ENCODE measurements around the gene FALEC.

DNA sequence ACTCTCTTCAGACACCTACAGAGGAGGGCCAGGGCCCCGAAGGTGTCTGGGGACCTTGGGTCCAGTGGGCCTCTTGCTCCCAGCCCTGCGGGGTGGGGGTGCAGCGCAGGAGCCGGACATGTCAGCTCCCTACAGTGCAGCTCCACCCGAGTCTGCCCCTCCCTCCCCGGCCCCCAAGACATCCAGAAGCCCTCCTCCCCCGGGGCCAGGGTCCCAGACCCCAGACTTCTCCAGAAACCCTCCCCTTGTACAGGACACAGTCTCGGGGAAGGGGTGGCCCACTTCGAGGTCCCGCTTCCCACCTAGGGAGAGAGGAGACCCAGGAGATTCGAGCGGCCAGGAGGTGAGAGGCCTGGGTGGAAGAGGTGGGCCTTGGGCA lies 37.3 kb downstream of the FALEC start:
- TF ChIP-seq, protein P1, sequence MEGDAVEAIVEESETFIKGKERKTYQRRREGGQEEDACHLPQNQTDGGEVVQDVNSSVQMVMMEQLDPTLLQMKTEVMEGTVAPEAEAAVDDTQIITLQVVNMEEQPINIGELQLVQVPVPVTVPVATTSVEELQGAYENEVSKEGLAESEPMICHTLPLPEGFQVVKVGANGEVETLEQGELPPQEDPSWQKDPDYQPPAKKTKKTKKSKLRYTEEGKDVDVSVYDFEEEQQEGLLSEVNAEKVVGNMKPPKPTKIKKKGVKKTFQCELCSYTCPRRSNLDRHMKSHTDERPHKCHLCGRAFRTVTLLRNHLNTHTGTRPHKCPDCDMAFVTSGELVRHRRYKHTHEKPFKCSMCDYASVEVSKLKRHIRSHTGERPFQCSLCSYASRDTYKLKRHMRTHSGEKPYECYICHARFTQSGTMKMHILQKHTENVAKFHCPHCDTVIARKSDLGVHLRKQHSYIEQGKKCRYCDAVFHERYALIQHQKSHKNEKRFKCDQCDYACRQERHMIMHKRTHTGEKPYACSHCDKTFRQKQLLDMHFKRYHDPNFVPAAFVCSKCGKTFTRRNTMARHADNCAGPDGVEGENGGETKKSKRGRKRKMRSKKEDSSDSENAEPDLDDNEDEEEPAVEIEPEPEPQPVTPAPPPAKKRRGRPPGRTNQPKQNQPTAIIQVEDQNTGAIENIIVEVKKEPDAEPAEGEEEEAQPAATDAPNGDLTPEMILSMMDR (IDR thresholded peaks at IDR 0.05): no peak
- TF ChIP-seq POLR2AphosphoS5 (IDR thresholded peaks at IDR 0.05): no peak
